Measurements from ENCODE around the gene KRTAP10-1.

KRTAP10-1 gene

GRCh38 chr21:44569861-44570517, 30.0 kb upstream of the KRTAP10-1 start:
- H3K4me2 ChIP-seq (ENCODE audit: insufficient read depth, low read length), result no peak overlapping the region

GRCh38 chr21:44568667-44569556, 28.9 kb upstream of the KRTAP10-1 start:
- H3K9ac ChIP-seq (ENCODE audit: low read depth, low read length), result no peak overlapping the region
- DNase-seq (no peak), ATAC-seq (ENCODE audit: insufficient read depth, low read depth) (no peak)
- no peaks in the 10 kb centered on the region for H3K79me2 ChIP-seq (ENCODE audit: insufficient read depth, low read length)
- H3K27ac ChIP-seq (ENCODE audit: low read length), result no peak overlapping the region
- no peaks in the 10 kb centered on the region for H3K4me1 ChIP-seq (ENCODE audit: insufficient read depth, low read length)
- H3K4me2 ChIP-seq (ENCODE audit: insufficient read depth, low read length), result no peak overlapping the region
- no peaks in the 10 kb centered on the region for H3K9me3 ChIP-seq (ENCODE audit: insufficient read depth, low read length, severe bottlenecking)
- no peak overlapping the region for H2AFZ ChIP-seq (ENCODE audit: low read depth, low read length)
- H3K27me3 ChIP-seq (ENCODE audit: insufficient read depth, low read length, poor library complexity), result no peaks in the 10 kb centered on the region
- no peaks in the 10 kb centered on the region for H4K20me1 ChIP-seq (ENCODE audit: insufficient read depth, low read length)
- no peaks in the 10 kb centered on the region for H3K36me3 ChIP-seq (ENCODE audit: insufficient read depth, low read length)
- H3K4me3 ChIP-seq (ENCODE audit: low read depth in 1 of 2, low read length in 2 of 2), result no peak overlapping the region
- TF ChIP-seq CTCF (IDR thresholded peaks at IDR 0.05; ENCODE audit: borderline replicate concordance, extremely low read depth, low read length, poor library complexity, severe bottlenecking) (no peak), EZH2 (IDR thresholded peaks at IDR 0.05; ENCODE audit: borderline replicate concordance, low read depth, low read length, severe bottlenecking) (no peak)

More at GRCh38 chr21:44569861-44570517, 30.0 kb upstream of the KRTAP10-1 start:
- no peaks in the 10 kb centered on the region for H3K36me3 ChIP-seq (ENCODE audit: insufficient read depth, low read length)
- no peak overlapping the region for H2AFZ ChIP-seq (ENCODE audit: low read depth, low read length)
- H3K27me3 ChIP-seq (ENCODE audit: insufficient read depth, low read length, poor library complexity), result no peaks in the 10 kb centered on the region
- no peaks in the 10 kb centered on the region for H3K4me1 ChIP-seq (ENCODE audit: insufficient read depth, low read length)
- TF ChIP-seq EZH2 (IDR thresholded peaks at IDR 0.05; ENCODE audit: borderline replicate concordance, low read depth, low read length, severe bottlenecking) (no peak), CTCF (IDR thresholded peaks at IDR 0.05; ENCODE audit: borderline replicate concordance, extremely low read depth, low read length, poor library complexity, severe bottlenecking) (no peak)
- no peaks in the 10 kb centered on the region for H4K20me1 ChIP-seq (ENCODE audit: insufficient read depth, low read length)
- no peak overlapping the region for H3K4me3 ChIP-seq (ENCODE audit: low read depth in 1 of 2, low read length in 2 of 2)
- no peak for ATAC-seq (ENCODE audit: insufficient read depth, low read depth)
- H3K9me3 ChIP-seq (ENCODE audit: insufficient read depth, low read length, severe bottlenecking), result no peaks in the 10 kb centered on the region
- no peak for DNase-seq
- no peaks in the 10 kb centered on the region for H3K79me2 ChIP-seq (ENCODE audit: insufficient read depth, low read length)
- H3K27ac ChIP-seq (ENCODE audit: low read length), result no peak overlapping the region
- no peak overlapping the region for H3K9ac ChIP-seq (ENCODE audit: low read depth, low read length)

- no peaks in the 10 kb centered on the region for H3K27me3 ChIP-seq (ENCODE audit: insufficient read depth, low read length, poor library complexity)
- no peaks in the 10 kb centered on the region for H3K36me3 ChIP-seq (ENCODE audit: insufficient read depth, low read length)
- no peak overlapping the region for H2AFZ ChIP-seq (ENCODE audit: low read depth, low read length)
- H3K4me2 ChIP-seq (ENCODE audit: insufficient read depth, low read length), result no peak overlapping the region
- H4K20me1 ChIP-seq (ENCODE audit: insufficient read depth, low read length), result no peaks in the 10 kb centered on the region
- no peak overlapping the region for H3K4me3 ChIP-seq (ENCODE audit: low read depth in 1 of 2, low read length in 2 of 2)
- DNase-seq (no peak), ATAC-seq (ENCODE audit: insufficient read depth, low read depth) (no peak)
- H3K9me3 ChIP-seq (ENCODE audit: insufficient read depth, low read length, severe bottlenecking), result no peaks in the 10 kb centered on the region
- no peak overlapping the region for H3K27ac ChIP-seq (ENCODE audit: low read length)
- no peaks in the 10 kb centered on the region for H3K4me1 ChIP-seq (ENCODE audit: insufficient read depth, low read length)
- H3K79me2 ChIP-seq (ENCODE audit: insufficient read depth, low read length), result no peaks in the 10 kb centered on the region
- H3K9ac ChIP-seq (ENCODE audit: low read depth, low read length), result no peak overlapping the region
- TF ChIP-seq EZH2 (IDR thresholded peaks at IDR 0.05; ENCODE audit: borderline replicate concordance, low read depth, low read length, severe bottlenecking) (no peak), CTCF (IDR thresholded peaks at IDR 0.05; ENCODE audit: borderline replicate concordance, extremely low read depth, low read length, poor library complexity, severe bottlenecking) (no peak)
Observed at GRCh38 chr21:44568261-44568660, 28.3 kb upstream of the KRTAP10-1 start.

Measured in DND-41 (cell line).